ENCODE measurements around the gene PRDM16. TPM values are rescaled to one million over a fixed set of nuclear protein-coding genes. Genes with fewer than 3 reads are reported as not detected.

PRDM16 gene
- total RNA-seq, 1 experiment from 2014 or later, result 22.3 TPM

DNA sequence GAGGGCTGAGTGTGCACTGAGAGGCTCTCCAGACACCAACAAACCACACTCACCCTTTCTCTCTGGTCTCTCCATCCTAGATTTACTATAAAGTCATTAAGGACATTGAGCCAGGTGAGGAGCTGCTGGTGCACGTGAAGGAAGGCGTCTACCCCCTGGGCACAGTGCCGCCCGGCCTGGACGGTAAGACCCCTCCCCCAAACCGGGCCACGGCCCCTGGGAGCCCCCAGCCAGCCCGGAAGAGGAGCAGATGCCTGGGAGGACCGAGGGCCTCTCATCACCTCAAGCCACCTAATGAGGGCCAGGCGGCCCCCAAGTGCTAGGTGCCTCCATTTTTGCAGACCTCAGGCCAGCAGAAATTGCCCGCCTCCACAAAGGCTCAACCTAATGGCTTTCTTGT lies 327.4 kb downstream of the PRDM16 start:
- Histone ChIP-seq H3K4me1 (ENCODE audit: control insufficient read depth, insufficient read depth, low read length) (no peaks in the 10 kb centered on the region), H3K4me3 (ENCODE audit: low read depth in 2 of 2, low read length in 2 of 2) (no peak overlapping the region), H3K9me3 (ENCODE audit: control insufficient read depth, insufficient read depth, low read depth, low read length) (no peaks in the 10 kb centered on the region), H3K27ac (ENCODE audit: low read length) (no peak overlapping the region), H3K27me3 (ENCODE audit: control insufficient read depth, insufficient read depth, low read length) (no peaks in the 10 kb centered on the region), H3K36me3 (ENCODE audit: control insufficient read depth, insufficient read depth, low read length) (no peaks in the 10 kb centered on the region)
- POLR2A ChIA-PET, result interaction anchor here (0.6 kb wide), 1 partner anchor 172 kb away, joined by 3 read pairs; no protein-coding TSS in a partner anchor
- CTCF ChIA-PET, result no interaction called here
- in situ Hi-C loops (cut with HindIII; ENCODE audit: low pct_unique_long_range_greater_than_20kb, low sequenced_read_pairs), result no loop called here
- ATAC-seq, result no peak
- intact Hi-C loops (cut with micrococcal nuclease; ENCODE audit: unreplicated experiment), result no loop called here
- TF ChIP-seq TCF7L2 (IDR thresholded peaks at IDR 0.05; ENCODE audit: low read depth, low read length) (no peak), CTCF (IDR thresholded peaks at IDR 0.05) (no peak)
- no TSS peak for BruUV-seq (replicated peaks)
- no peak for DNase-seq (ENCODE audit: low read depth, low spot score)

GRCh38 chr1:3397311-3397710 lies 328.3 kb downstream of the PRDM16 start:
- Histone ChIP-seq H3K4me3 (ENCODE audit: low read depth in 2 of 2, low read length in 2 of 2) (no peak overlapping the region), H3K27me3 (ENCODE audit: control insufficient read depth, insufficient read depth, low read length) (no peaks in the 10 kb centered on the region), H3K4me1 (ENCODE audit: control insufficient read depth, insufficient read depth, low read length) (no peaks in the 10 kb centered on the region), H3K27ac (ENCODE audit: low read length) (no peak overlapping the region), H3K36me3 (ENCODE audit: control insufficient read depth, insufficient read depth, low read length) (no peaks in the 10 kb centered on the region), H3K9me3 (ENCODE audit: control insufficient read depth, insufficient read depth, low read depth, low read length) (no peaks in the 10 kb centered on the region)
- DNase-seq (ENCODE audit: low read depth, low spot score) (no peak), ATAC-seq (no peak)
- no peak for TF ChIP-seq SIN3A (IDR thresholded peaks at IDR 0.05; ENCODE audit: borderline replicate concordance, insufficient read depth, low read depth, low read length)
- TF ChIP-seq, protein P1, sequence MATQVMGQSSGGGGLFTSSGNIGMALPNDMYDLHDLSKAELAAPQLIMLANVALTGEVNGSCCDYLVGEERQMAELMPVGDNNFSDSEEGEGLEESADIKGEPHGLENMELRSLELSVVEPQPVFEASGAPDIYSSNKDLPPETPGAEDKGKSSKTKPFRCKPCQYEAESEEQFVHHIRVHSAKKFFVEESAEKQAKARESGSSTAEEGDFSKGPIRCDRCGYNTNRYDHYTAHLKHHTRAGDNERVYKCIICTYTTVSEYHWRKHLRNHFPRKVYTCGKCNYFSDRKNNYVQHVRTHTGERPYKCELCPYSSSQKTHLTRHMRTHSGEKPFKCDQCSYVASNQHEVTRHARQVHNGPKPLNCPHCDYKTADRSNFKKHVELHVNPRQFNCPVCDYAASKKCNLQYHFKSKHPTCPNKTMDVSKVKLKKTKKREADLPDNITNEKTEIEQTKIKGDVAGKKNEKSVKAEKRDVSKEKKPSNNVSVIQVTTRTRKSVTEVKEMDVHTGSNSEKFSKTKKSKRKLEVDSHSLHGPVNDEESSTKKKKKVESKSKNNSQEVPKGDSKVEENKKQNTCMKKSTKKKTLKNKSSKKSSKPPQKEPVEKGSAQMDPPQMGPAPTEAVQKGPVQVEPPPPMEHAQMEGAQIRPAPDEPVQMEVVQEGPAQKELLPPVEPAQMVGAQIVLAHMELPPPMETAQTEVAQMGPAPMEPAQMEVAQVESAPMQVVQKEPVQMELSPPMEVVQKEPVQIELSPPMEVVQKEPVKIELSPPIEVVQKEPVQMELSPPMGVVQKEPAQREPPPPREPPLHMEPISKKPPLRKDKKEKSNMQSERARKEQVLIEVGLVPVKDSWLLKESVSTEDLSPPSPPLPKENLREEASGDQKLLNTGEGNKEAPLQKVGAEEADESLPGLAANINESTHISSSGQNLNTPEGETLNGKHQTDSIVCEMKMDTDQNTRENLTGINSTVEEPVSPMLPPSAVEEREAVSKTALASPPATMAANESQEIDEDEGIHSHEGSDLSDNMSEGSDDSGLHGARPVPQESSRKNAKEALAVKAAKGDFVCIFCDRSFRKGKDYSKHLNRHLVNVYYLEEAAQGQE (IDR thresholded peaks at IDR 0.05; ENCODE audit: insufficient read depth in 1 of 2, low read depth in 2 of 2, low read length in 1 of 2), result no peak
- TF ChIP-seq TCF7L2 (IDR thresholded peaks at IDR 0.05; ENCODE audit: low read depth, low read length), result no peak
- TF ChIP-seq CTCF (IDR thresholded peaks at IDR 0.05), result no peak
- TF ChIP-seq POLR2AphosphoS5 (IDR thresholded peaks at IDR 0.05; ENCODE audit: low read depth, low read length), result no peak
- CTCF ChIA-PET, result no interaction called here
- POLR2A ChIA-PET, result no interaction called here
- no TSS peak for BruUV-seq (replicated peaks)
- intact Hi-C loops (cut with micrococcal nuclease; ENCODE audit: unreplicated experiment) (no loop called here), in situ Hi-C loops (cut with HindIII; ENCODE audit: low pct_unique_long_range_greater_than_20kb, low sequenced_read_pairs) (no loop called here)
